Activated effector memory CD4-positive, alpha-beta T cell treated with Interleukin-2 at 50 U/mL for 16 hours (primary cell): ENCODE results near the gene CLHC1.
"Not testable (repeated sequence)": the region's sequence is repeated elsewhere in the genome, so short reads cannot be mapped to it uniquely, and the experiment has no call there.

Source experiments
- DNase-seq: peaks from one replicate; pipeline ENCODE4 v3.0.0-alpha.2; 2020

The CLHC1 gene

GRCh38 chr2:55231546-55232083, 478 bp downstream of the CLHC1 start:
- no peak for DNase-seq

DNA sequence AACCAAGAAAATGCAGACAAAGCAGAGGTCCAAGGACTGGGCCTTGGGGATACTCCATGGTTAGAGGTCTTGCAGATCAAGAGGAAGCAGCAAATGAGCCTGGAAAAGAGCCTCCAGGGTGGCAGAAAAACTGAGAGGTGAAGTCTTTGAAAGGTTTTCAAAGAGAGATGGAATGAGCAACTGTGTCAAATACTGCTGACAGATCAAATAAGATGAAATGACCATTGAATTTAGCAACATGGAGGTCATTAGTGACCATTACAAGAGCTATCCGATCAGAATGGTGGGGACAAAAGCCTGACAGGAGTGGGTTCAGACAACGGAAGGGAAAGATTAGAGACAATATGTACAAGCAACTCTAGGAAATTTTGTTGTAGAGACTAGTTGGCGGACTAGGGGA, 1.5 kb downstream of the CLHC1 start:
- DNase-seq: no peak

DNA sequence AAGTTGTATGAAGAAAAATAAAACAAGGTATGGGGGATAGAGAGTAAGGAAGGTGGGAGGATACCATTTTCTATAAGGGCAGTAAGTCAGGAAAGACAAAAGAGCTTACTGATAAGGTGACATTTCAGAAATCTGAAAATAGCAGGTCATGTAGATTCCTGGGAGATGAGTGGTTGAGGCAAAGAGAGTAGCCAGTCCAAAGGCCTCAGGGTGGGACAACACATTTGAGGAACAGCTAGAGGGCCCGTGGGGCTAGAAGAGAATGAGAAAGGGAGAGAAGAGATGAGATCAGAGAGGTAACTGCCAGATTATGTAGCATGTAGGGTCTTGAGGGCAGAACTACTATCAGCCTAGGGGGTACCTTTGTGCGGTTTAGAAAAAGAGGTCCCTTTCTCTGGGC, 2.9 kb downstream of the CLHC1 start:
- no peak for DNase-seq

DNA sequence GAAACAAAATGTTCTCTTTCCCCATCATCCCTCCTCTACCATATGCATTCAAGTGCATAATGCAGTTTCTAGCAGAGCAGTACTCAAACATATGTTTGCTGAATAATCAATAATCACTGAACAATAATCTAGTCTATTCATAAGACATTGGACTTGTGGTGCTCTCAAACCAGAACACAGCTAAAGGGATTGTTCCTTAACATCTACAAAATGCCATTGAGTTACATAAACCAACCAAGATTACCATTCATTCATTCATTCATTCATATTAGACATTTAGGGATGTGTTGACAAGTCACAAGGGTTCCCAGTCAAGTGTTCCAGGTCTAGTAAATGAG, 3.9 kb downstream of the CLHC1 start:
- no peak for DNase-seq

- DNase-seq: not testable (repeated sequence)
Observed at GRCh38 chr2:55227437-55228225, 4.5 kb downstream of the CLHC1 start.

- no peak for DNase-seq
Observed at GRCh38 chr2:55225481-55226020, 6.5 kb downstream of the CLHC1 start.

DNA sequence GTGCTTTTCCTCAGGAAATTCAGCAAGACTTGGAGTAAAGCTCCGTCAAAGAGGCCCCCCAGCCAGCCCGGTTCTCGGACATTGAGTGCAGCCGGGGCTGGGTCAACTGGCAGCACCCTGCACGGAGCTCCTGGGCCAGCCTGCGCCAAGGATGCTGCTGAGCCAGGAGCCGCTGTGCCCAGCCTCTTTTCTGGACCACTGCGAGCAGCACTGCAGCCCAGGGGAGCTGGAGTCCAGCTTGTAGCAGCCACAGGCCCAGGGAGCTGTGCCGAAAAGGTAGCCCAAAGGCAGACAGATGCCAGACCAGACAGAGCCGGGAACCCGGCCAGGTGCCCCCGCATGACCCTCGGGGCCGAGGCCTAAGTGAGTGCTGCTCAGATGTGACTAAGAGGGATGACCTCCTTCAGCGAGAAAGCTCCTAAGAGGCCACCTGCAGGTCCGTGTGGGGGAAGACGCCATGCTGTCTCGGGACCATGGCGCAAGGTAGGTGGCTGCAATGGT, 7.3 kb downstream of the CLHC1 start:
- no peak for DNase-seq

DNA sequence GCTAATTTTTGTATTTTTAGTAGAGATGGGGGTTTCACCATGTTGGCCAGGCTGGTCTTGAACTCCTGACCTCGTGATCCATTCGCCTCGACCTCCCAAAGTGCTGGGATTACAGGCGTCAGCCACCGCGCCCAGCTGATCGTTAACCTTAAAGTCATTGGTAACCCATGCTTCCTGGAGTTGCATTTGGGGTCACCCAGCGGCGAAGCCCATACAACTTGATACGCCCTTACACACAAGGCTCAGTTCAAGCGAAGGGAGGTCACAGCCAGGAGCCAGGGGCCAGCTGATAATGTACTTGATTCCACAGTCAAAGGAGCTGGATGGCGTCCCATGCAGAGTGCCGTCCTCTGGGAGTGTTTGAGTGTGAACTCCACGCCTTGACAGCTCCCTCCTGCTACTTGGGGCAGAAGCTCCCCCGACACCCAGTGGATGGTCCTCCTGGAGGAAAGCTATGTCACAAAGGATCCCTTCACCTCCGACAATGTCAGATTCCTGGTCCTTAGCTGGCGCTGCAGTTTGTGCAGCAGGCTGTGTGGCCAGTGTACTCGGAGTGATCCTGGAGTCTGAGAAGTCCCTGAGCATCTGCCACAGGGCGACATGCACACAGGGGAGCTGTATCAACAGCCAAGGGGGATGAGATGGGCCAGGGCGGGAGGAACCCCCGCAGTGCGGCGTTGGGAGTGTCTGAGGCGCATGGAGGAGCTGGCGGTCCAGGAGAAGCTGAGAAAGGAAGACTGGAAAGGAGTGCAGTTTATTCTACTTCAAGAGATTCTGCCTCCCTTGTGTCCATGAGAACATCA, 7.9 kb downstream of the CLHC1 start:
- DNase-seq: no peak

DNA sequence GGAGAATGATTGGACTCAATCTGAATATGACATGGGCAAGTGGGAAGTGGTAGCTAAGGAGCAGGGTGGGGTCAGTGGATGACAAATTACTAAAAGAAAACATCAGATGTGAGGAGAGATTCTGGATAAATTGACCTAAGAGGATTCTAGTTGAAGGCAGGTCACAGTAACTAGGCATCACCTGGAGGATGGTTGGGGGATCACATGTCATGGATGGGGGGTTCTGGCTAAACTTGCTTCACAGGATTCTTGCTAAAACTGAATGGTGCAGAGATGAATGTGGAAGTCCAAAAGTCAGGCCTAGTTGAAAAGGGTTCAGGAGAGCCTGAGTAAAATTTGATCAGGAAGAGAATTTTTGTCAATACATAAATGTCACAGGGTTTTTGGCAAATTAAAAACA, 18.3 kb downstream of the CLHC1 start:
- DNase-seq: no peak

DNA sequence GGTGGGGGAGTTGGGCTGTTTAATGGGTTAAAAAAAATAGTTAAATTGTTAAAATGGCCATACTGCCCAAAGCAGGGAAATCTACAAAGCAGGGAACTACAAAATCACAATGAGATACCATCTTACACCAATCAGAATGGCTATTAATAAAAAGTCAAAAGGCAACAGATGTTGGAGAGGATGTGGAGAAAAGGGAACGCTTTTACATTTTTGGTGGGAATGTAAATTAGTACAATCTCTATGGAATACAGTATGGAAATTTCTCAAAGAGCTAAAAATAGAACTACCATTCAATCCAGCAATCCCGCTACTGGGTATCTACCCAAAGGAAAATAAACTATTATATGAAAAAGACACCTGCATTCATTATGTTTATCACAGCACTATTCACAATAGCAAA, 27.1 kb downstream of the CLHC1 start:
- no peak for DNase-seq

- DNase-seq: no peak
Observed at GRCh38 chr2:55204536-55204935, 27.6 kb downstream of the CLHC1 start.

DNA sequence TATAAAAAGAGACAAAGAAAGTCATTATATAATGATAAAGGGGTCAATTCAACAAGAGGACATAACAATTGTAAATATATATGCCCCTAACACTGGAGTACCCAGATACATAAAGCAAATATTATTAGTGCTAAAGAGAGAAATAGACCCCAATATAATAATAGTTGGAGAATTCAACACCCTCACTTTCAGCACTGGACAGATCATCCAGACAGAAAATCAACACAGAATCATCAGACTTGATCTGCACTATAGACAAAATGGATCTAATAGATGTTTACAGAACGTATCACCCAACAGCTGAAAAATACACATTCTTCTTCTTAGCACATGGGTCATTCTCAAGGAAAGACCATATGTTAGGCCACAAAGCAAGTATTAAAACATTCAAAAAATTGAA, 31.7 kb downstream of the CLHC1 start:
- no peak for DNase-seq

- DNase-seq: no peak
Observed at GRCh38 chr2:55196526-55196925, 35.6 kb downstream of the CLHC1 start.

DNA sequence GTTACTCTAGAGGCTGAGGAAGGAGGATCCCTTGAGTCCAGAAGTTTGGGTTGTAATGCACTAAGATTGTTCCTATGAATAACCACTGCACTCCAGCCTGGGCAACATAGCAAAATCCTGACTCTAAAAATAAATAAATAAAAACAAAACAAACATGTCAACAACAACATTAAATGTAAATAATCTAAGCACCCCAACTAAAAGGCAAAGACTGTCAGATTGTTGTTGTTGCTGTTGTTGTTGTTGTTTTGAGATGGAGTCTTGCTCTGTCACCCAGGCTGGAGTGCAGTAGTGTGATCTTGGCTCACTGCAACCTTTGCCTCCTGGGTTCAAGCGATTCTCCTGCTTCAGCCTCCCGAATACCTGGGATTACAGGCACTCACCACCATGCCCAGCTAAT, 40.2 kb downstream of the CLHC1 start:
- DNase-seq: not testable (repeated sequence)

- DNase-seq: not testable (repeated sequence)
Observed at GRCh38 chr2:55186837-55187236, 45.3 kb downstream of the CLHC1 start.

DNA sequence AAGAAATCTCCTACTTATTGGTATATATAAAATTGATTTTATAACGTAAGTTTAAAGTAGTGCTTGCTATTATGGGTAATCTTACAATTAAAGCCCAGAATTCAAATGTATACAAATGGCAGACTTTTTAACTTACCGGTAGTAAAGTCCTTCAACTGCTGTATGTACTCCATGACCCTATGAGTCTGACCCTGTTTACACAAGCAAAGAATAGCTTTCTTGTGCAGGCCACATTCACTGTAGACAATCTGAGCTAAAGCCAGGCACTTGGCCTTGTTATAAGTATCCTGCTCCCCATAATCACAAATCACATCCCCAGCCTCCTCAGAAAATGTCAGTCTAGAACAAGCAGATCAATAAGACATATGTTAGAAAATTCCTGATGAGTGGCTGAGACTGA, 51.7 kb downstream of the CLHC1 start:
- no peak for DNase-seq

DNA sequence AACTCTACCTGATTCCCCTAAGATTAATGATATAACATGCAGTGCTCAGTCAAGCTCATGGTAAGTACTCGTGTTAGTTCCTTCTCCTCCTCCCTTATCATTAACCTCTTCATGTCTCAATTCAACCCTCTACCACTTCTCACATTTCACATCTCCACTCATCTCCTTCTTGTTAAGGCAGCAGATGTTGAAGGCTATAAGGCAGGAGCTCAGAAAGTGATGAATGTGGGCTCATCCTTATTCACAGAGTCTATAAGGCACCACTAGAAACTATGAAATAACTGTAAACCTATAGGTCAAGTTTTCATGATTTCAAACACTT, 56.0 kb downstream of the CLHC1 start:
- no peak for DNase-seq

DNA sequence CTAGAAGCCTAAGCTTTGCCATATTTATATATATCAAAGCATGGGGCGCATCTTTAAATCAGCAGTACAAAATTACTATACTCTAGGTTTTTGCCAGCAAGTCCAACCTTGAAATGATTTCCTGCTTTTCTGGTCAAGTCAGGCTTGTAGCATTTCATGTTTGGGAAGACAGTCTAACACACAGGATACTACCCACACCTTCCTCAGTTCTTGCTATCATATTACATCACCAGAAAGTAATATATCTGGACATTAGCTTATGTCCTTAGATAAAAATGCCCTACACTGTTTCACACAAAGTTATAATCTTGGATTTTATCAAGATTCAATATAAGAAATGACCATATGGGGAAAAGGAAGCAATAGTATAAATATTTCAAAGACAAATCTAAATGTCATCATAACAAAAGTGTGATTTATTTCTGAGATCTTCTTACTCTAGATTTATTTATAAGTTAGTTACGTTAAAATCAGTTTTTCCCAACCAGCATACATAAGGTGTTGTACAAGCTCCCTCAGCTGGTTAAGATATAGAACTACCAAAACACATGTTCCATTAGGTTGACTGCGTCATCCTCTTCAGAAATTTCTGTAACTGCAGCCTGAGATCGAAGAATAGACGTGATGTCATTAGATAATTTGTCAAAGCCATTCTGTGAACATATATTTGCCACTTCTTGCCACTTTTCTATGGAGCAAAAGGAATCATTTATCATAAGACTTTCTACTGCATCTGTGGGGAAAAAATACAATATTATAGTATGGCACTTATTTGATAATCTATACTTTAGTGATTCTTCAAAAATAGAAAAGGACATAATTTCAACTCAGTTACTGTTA, 56.6 kb downstream of the CLHC1 start:
- no peak for DNase-seq

- DNase-seq: no peak
Observed at GRCh38 chr2:55173438-55174054, 58.5 kb downstream of the CLHC1 start.

- DNase-seq: no peak
Observed at GRCh38 chr2:55169915-55170314, 62.2 kb downstream of the CLHC1 start.

GRCh38 chr2:55169359-55169758, 62.7 kb downstream of the CLHC1 start:
- DNase-seq: no peak
